ENCODE measurements around the gene MAGI2.

MAGI2 gene

GRCh38 chr7:78363866-78364265 is 1089.6 kb downstream of the MAGI2 start:
- Histone ChIP-seq H3K9me3 (replicated peaks in 1 of 2; ENCODE audit: control insufficient read depth in 2 of 2, insufficient read depth in 1 of 2, low read depth in 1 of 2, low read length in 2 of 2) (no peaks in the 10 kb centered on the region), H2BK12ac (ENCODE audit: low read length) (no peak overlapping the region), H3K23ac (ENCODE audit: low read depth, low read length, poor library complexity) (no peak overlapping the region), H4K91ac (ENCODE audit: low read depth, low read length, poor library complexity) (no peak overlapping the region), H2AK5ac (ENCODE audit: low read depth, low read length) (no peak overlapping the region), H3K4ac (ENCODE audit: low read length) (no peak overlapping the region), H3K27ac (replicated peaks; ENCODE audit: low read length) (no peak overlapping the region), H3K18ac (ENCODE audit: low read length) (no peak overlapping the region), H3K14ac (ENCODE audit: low read length) (no peak overlapping the region), H2BK120ac (ENCODE audit: low read depth, low read length) (no peak overlapping the region), H2AFZ (ENCODE audit: low read length) (no peak overlapping the region), H4K8ac (ENCODE audit: low read depth, low read length) (no peak overlapping the region), H3K79me1 (ENCODE audit: low read depth, low read length) (no peaks in the 10 kb centered on the region), H3K9ac (ENCODE audit: low read depth, low read length, poor library complexity) (no peak overlapping the region), H3K4me1 (ENCODE audit: control insufficient read depth in 2 of 2, insufficient read depth in 1 of 2, low read depth in 1 of 2, low read length in 2 of 2) (no peaks in the 10 kb centered on the region), H2BK5ac (ENCODE audit: low read length) (no peak overlapping the region), H3K4me3 (ENCODE audit: low read length in 2 of 2) (no peak overlapping the region), H3K4me2 (ENCODE audit: insufficient read depth, low read length, poor library complexity, severe bottlenecking) (no peak overlapping the region), H3K36me3 (replicated peaks in 1 of 2; ENCODE audit: control insufficient read depth in 2 of 2, insufficient read depth in 2 of 2, low read length in 2 of 2) (no peaks in the 10 kb centered on the region), H3K27me3 (ENCODE audit: control insufficient read depth in 3 of 3, insufficient read depth in 3 of 3, low read depth in 1 of 3, low read length in 3 of 3) (peaks cover 0 to 2% (median 0%) of the 10 kb centered on the region in 3 experiments), H2BK15ac (ENCODE audit: low read length) (no peak overlapping the region)
- DNase-seq (ENCODE audit: low spot score): no peak
- no CpG with 5 or more reads among the region's 4 CpGs for WGBS, 2 donors (ENCODE audit: extremely low coverage in 2 of 2, insufficient read length in 2 of 2, insufficient replicate concordance in 1 of 2)

- Histone ChIP-seq H2BK12ac (ENCODE audit: low read length) (no peak overlapping the region), H3K9me3 (replicated peaks in 1 of 2; ENCODE audit: control insufficient read depth in 2 of 2, insufficient read depth in 1 of 2, low read depth in 1 of 2, low read length in 2 of 2) (no peaks in the 10 kb centered on the region), H3K36me3 (replicated peaks in 1 of 2; ENCODE audit: control insufficient read depth in 2 of 2, insufficient read depth in 2 of 2, low read length in 2 of 2) (no peaks in the 10 kb centered on the region), H3K4ac (ENCODE audit: low read length) (no peak overlapping the region), H3K4me3 (ENCODE audit: low read length in 2 of 2) (no peak overlapping the region), H3K23ac (ENCODE audit: low read depth, low read length, poor library complexity) (no peak overlapping the region), H3K27ac (replicated peaks; ENCODE audit: low read length) (no peak overlapping the region), H2AK5ac (ENCODE audit: low read depth, low read length) (no peak overlapping the region), H4K8ac (ENCODE audit: low read depth, low read length) (no peak overlapping the region), H3K14ac (ENCODE audit: low read length) (no peak overlapping the region), H3K79me1 (ENCODE audit: low read depth, low read length) (no peaks in the 10 kb centered on the region), H2BK5ac (ENCODE audit: low read length) (no peak overlapping the region), H3K27me3 (ENCODE audit: control insufficient read depth in 3 of 3, insufficient read depth in 3 of 3, low read depth in 1 of 3, low read length in 3 of 3) (peaks cover 0 to 2% (median 0%) of the 10 kb centered on the region in 3 experiments), H3K9ac (ENCODE audit: low read depth, low read length, poor library complexity) (no peak overlapping the region), H3K4me2 (ENCODE audit: insufficient read depth, low read length, poor library complexity, severe bottlenecking) (no peak overlapping the region), H2AFZ (ENCODE audit: low read length) (no peak overlapping the region), H2BK15ac (ENCODE audit: low read length) (no peak overlapping the region), H4K91ac (ENCODE audit: low read depth, low read length, poor library complexity) (no peak overlapping the region), H3K4me1 (ENCODE audit: control insufficient read depth in 2 of 2, insufficient read depth in 1 of 2, low read depth in 1 of 2, low read length in 2 of 2) (no peaks in the 10 kb centered on the region), H3K18ac (ENCODE audit: low read length) (no peak overlapping the region), H2BK120ac (ENCODE audit: low read depth, low read length) (no peak overlapping the region)
- WGBS, 2 donors (ENCODE audit: extremely low coverage in 2 of 2, insufficient read length in 2 of 2, insufficient replicate concordance in 1 of 2): no CpG with 5 or more reads among the region's 1 CpG
- DNase-seq (ENCODE audit: low spot score): no peak
Observed at GRCh38 chr7:78359836-78360235, 1093.6 kb downstream of the MAGI2 start.

- Histone ChIP-seq H3K27ac (replicated peaks; ENCODE audit: low read length) (no peak overlapping the region), H3K79me1 (ENCODE audit: low read depth, low read length) (no peaks in the 10 kb centered on the region), H3K9me3 (replicated peaks in 1 of 2; ENCODE audit: control insufficient read depth in 2 of 2, insufficient read depth in 1 of 2, low read depth in 1 of 2, low read length in 2 of 2) (no peaks in the 10 kb centered on the region), H4K8ac (ENCODE audit: low read depth, low read length) (no peak overlapping the region), H3K9ac (ENCODE audit: low read depth, low read length, poor library complexity) (no peak overlapping the region), H3K4me1 (ENCODE audit: control insufficient read depth in 2 of 2, insufficient read depth in 1 of 2, low read depth in 1 of 2, low read length in 2 of 2) (no peaks in the 10 kb centered on the region), H3K27me3 (ENCODE audit: control insufficient read depth in 3 of 3, insufficient read depth in 3 of 3, low read depth in 1 of 3, low read length in 3 of 3) (no peaks in the 10 kb centered on the region), H3K14ac (ENCODE audit: low read length) (no peak overlapping the region), H3K4me3 (ENCODE audit: low read length in 2 of 2) (no peak overlapping the region), H3K4ac (ENCODE audit: low read length) (no peak overlapping the region), H4K91ac (ENCODE audit: low read depth, low read length, poor library complexity) (no peak overlapping the region), H2AK5ac (ENCODE audit: low read depth, low read length) (no peak overlapping the region), H3K4me2 (ENCODE audit: insufficient read depth, low read length, poor library complexity, severe bottlenecking) (no peak overlapping the region), H3K18ac (ENCODE audit: low read length) (no peak overlapping the region), H3K36me3 (replicated peaks in 1 of 2; ENCODE audit: control insufficient read depth in 2 of 2, insufficient read depth in 2 of 2, low read length in 2 of 2) (no peaks in the 10 kb centered on the region), H2BK5ac (ENCODE audit: low read length) (no peak overlapping the region), H3K23ac (ENCODE audit: low read depth, low read length, poor library complexity) (no peak overlapping the region), H2BK12ac (ENCODE audit: low read length) (no peak overlapping the region), H2AFZ (ENCODE audit: low read length) (no peak overlapping the region), H2BK15ac (ENCODE audit: low read length) (no peak overlapping the region), H2BK120ac (ENCODE audit: low read depth, low read length) (no peak overlapping the region)
- no peak for DNase-seq (ENCODE audit: low spot score)
- WGBS, 2 donors (ENCODE audit: extremely low coverage in 2 of 2, insufficient read length in 2 of 2, insufficient replicate concordance in 1 of 2): no CpG with 5 or more reads among the region's 2 CpGs
Observed at GRCh38 chr7:78357709-78358108, 1095.8 kb downstream of the MAGI2 start.

GRCh38 chr7:78355834-78356233 is 1097.6 kb downstream of the MAGI2 start:
- no CpG with 5 or more reads among the region's 3 CpGs for WGBS, 2 donors (ENCODE audit: extremely low coverage in 2 of 2, insufficient read length in 2 of 2, insufficient replicate concordance in 1 of 2)
- Histone ChIP-seq H4K8ac (ENCODE audit: low read depth, low read length) (no peak overlapping the region), H3K4me2 (ENCODE audit: insufficient read depth, low read length, poor library complexity, severe bottlenecking) (no peak overlapping the region)

More at GRCh38 chr7:78355834-78356233, 1097.6 kb downstream of the MAGI2 start:
- Histone ChIP-seq H3K36me3 (replicated peaks in 1 of 2; ENCODE audit: control insufficient read depth in 2 of 2, insufficient read depth in 2 of 2, low read length in 2 of 2) (no peaks in the 10 kb centered on the region), H3K23ac (ENCODE audit: low read depth, low read length, poor library complexity) (no peak overlapping the region), H2AFZ (ENCODE audit: low read length) (no peak overlapping the region), H3K9me3 (replicated peaks in 1 of 2; ENCODE audit: control insufficient read depth in 2 of 2, insufficient read depth in 1 of 2, low read depth in 1 of 2, low read length in 2 of 2) (no peaks in the 10 kb centered on the region), H2BK5ac (ENCODE audit: low read length) (no peak overlapping the region), H2AK5ac (ENCODE audit: low read depth, low read length) (no peak overlapping the region), H3K79me1 (ENCODE audit: low read depth, low read length) (no peaks in the 10 kb centered on the region), H3K14ac (ENCODE audit: low read length) (no peak overlapping the region), H3K18ac (ENCODE audit: low read length) (no peak overlapping the region), H3K27ac (replicated peaks; ENCODE audit: low read length) (no peak overlapping the region), H4K91ac (ENCODE audit: low read depth, low read length, poor library complexity) (no peak overlapping the region), H3K9ac (ENCODE audit: low read depth, low read length, poor library complexity) (no peak overlapping the region), H3K4me1 (ENCODE audit: control insufficient read depth in 2 of 2, insufficient read depth in 1 of 2, low read depth in 1 of 2, low read length in 2 of 2) (no peaks in the 10 kb centered on the region), H2BK120ac (ENCODE audit: low read depth, low read length) (no peak overlapping the region), H3K27me3 (ENCODE audit: control insufficient read depth in 3 of 3, insufficient read depth in 3 of 3, low read depth in 1 of 3, low read length in 3 of 3) (no peaks in the 10 kb centered on the region), H2BK15ac (ENCODE audit: low read length) (no peak overlapping the region), H3K4ac (ENCODE audit: low read length) (no peak overlapping the region), H3K4me3 (ENCODE audit: low read length in 2 of 2) (no peak overlapping the region), H2BK12ac (ENCODE audit: low read length) (no peak overlapping the region)
- no peak for DNase-seq (ENCODE audit: low spot score)

Data from neuronal stem cell (in vitro differentiated cells).